ENCODE measurements around the gene RNGTT.
"Not testable (repeated sequence)": the region's sequence is repeated elsewhere in the genome, so short reads cannot be mapped to it uniquely, and the experiment has no call there.

RNGTT gene

GRCh38 chr6:88970301-88970700 lies 6.9 kb upstream of the RNGTT start:
- no peak for ATAC-seq

- ATAC-seq, result not testable (repeated sequence)
Measured at GRCh38 chr6:88969255-88969654, 5.8 kb upstream of the RNGTT start.

GRCh38 chr6:88967891-88968290 lies 4.5 kb upstream of the RNGTT start:
- ATAC-seq, result no peak

GRCh38 chr6:88965691-88966090 lies 2.3 kb upstream of the RNGTT start:
- ATAC-seq, result no peak

GRCh38 chr6:88964509-88964908 lies 1.1 kb upstream of the RNGTT start:
- no peak for ATAC-seq

- ATAC-seq, result no peak
Measured at GRCh38 chr6:88958842-88959241, 4.6 kb downstream of the RNGTT start.

GRCh38 chr6:88953550-88954386 lies 9.7 kb downstream of the RNGTT start:
- no peak for ATAC-seq

GRCh38 chr6:88952065-88952704 lies 11.2 kb downstream of the RNGTT start:
- ATAC-seq, result no peak

- ATAC-seq, result no peak
Measured at GRCh38 chr6:88945415-88946008, 17.9 kb downstream of the RNGTT start.

- ATAC-seq, result no peak
Measured at GRCh38 chr6:88933521-88933920, 29.9 kb downstream of the RNGTT start.

GRCh38 chr6:88932019-88932418 lies 31.4 kb downstream of the RNGTT start:
- ATAC-seq, result not testable (repeated sequence)

GRCh38 chr6:88922775-88923548 lies 40.5 kb downstream of the RNGTT start:
- no peak for ATAC-seq

GRCh38 chr6:88921734-88922133 lies 41.7 kb downstream of the RNGTT start:
- peak; percentile 50 to 52 for ATAC-seq

GRCh38 chr6:88920774-88921733 lies 42.4 kb downstream of the RNGTT start:
- no peak for ATAC-seq

- peak; percentile 67 to 73 for ATAC-seq
Measured at GRCh38 chr6:88920088-88920487, 43.3 kb downstream of the RNGTT start.

- ATAC-seq, result no peak
Measured at GRCh38 chr6:88919032-88919431, 44.4 kb downstream of the RNGTT start.

GRCh38 chr6:88916615-88917208 lies 46.7 kb downstream of the RNGTT start:
- peak; percentile 67 to 79 for ATAC-seq

- no peak for ATAC-seq
Measured at GRCh38 chr6:88914895-88915598, 48.4 kb downstream of the RNGTT start.

- ATAC-seq, result no peak
Measured at GRCh38 chr6:88914180-88914579, 49.2 kb downstream of the RNGTT start.

GRCh38 chr6:88913471-88913870 lies 49.9 kb downstream of the RNGTT start:
- ATAC-seq, result no peak

Measured in activated CD4-positive, CD25-positive, alpha-beta regulatory T cell treated with anti-CD3 and anti-CD28 coated beads, Interleukin-2, amount 50 U/mL, for 24 hours (primary cell).